ENCODE results near the gene ADAMTS14. TPM values are rescaled to one million over a fixed set of nuclear protein-coding genes. Genes with fewer than 3 reads are reported as not detected.
A peak's percentile ranks its signal among the peaks of the same experiment; 100 is the strongest.

The ADAMTS14 gene
- total RNA-seq, 1 experiment from 2014 or later = 1.6 TPM

- Histone ChIP-seq H3K9me3 (ENCODE audit: control insufficient read depth, low read depth, low read length) (no peaks in the 10 kb centered on the region), H4K91ac (ENCODE audit: insufficient read length, low read depth, low read length) (no peak overlapping the region), H4K8ac (replicated peaks; ENCODE audit: insufficient read length, low read depth, low read length) (no peak overlapping the region), H4K5ac (ENCODE audit: insufficient read length, low read depth, low read length) (no peak overlapping the region), H3K56ac (ENCODE audit: insufficient read length, low read depth, low read length) (no peak overlapping the region), H3K27me3 (ENCODE audit: insufficient read depth, low read length) (no peaks in the 10 kb centered on the region), H2BK20ac (ENCODE audit: low read depth, low read length, poor library complexity, severe bottlenecking) (no peak overlapping the region), H3K23ac (ENCODE audit: insufficient read length, low read depth, low read length) (no peak overlapping the region), H3K14ac (ENCODE audit: insufficient read depth, low read length) (no peak overlapping the region), H3K4ac (ENCODE audit: low read depth, low read length) (no peak overlapping the region), H3T11ph (ENCODE audit: low read length) (no peak overlapping the region), H3K27ac (ENCODE audit: insufficient read length, low read depth, low read length) (no peak overlapping the region), H3K23me2 (ENCODE audit: insufficient read length, low read depth, low read length, poor library complexity, severe bottlenecking) (no peaks in the 10 kb centered on the region), H2BK12ac (ENCODE audit: insufficient read length, low read depth, low read length) (no peak overlapping the region), H2AK5ac (ENCODE audit: insufficient read length, low read length) (no peak overlapping the region), H2BK5ac (ENCODE audit: insufficient read length, low read length) (no peak overlapping the region), H2BK15ac (ENCODE audit: low read depth, low read length) (no peak overlapping the region), H4K20me1 (ENCODE audit: control insufficient read depth, insufficient read depth, insufficient read length) (no peaks in the 10 kb centered on the region), H3K18ac (ENCODE audit: insufficient read length, low read depth, low read length) (no peak overlapping the region), H3K79me1 (ENCODE audit: insufficient read depth, low read depth, low read length, poor library complexity, severe bottlenecking) (no peaks in the 10 kb centered on the region), H3K4me2 (ENCODE audit: insufficient read depth, insufficient read length, low read length) (no peak overlapping the region), H3K9ac (ENCODE audit: extremely low read depth, insufficient read length, low read length) (no peak overlapping the region), H3K4me1 (ENCODE audit: insufficient read depth, low read length) (no peaks in the 10 kb centered on the region), H2BK120ac (ENCODE audit: low read depth, low read length, poor library complexity, severe bottlenecking) (no peak overlapping the region), H2AFZ (ENCODE audit: low read length) (no peak overlapping the region), H3K79me2 (ENCODE audit: insufficient read depth, low read length) (no peaks in the 10 kb centered on the region)
- H3K4me1 Mint-ChIP-seq = peaks cover 7 to 12% of the 10 kb centered on the region in 2 experiments; a peak in 2 of 4 replicates
- H3K27me3 Mint-ChIP-seq (ENCODE audit: low read depth) = no peaks in the 10 kb centered on the region; the same call in none of the 2 replicates
- H3K4me3 Mint-ChIP-seq = no peak overlapping the region
- no CpG with 5 or more reads among the region's 6 CpGs for WGBS (ENCODE audit: extremely low coverage, insufficient read length, low lambda C conversion rate)
- TF ChIP-seq, protein P1, sequence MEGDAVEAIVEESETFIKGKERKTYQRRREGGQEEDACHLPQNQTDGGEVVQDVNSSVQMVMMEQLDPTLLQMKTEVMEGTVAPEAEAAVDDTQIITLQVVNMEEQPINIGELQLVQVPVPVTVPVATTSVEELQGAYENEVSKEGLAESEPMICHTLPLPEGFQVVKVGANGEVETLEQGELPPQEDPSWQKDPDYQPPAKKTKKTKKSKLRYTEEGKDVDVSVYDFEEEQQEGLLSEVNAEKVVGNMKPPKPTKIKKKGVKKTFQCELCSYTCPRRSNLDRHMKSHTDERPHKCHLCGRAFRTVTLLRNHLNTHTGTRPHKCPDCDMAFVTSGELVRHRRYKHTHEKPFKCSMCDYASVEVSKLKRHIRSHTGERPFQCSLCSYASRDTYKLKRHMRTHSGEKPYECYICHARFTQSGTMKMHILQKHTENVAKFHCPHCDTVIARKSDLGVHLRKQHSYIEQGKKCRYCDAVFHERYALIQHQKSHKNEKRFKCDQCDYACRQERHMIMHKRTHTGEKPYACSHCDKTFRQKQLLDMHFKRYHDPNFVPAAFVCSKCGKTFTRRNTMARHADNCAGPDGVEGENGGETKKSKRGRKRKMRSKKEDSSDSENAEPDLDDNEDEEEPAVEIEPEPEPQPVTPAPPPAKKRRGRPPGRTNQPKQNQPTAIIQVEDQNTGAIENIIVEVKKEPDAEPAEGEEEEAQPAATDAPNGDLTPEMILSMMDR (conservative IDR thresholded peaks at IDR 0.05) = no peak
- no peak for DNase-seq
- H3K9me3 Mint-ChIP-seq = no peaks in the 10 kb centered on the region
- H3K27ac Mint-ChIP-seq = peak overlapping the region in 1 of 3 experiments; percentile 70; a peak in 1 of 7 replicates
- H3K36me3 Mint-ChIP-seq (ENCODE audit: insufficient read depth in 1 of 3, low read depth in 3 of 3) = no peaks in the 10 kb centered on the region; a peak in 2 of 7 replicates
Measured at GRCh38 chr10:70737250-70737649, 64.9 kb downstream of the ADAMTS14 start.
